ENCODE measurements around the gene UBXN7. TPM values are rescaled to one million over a fixed set of nuclear protein-coding genes. Genes with fewer than 3 reads are reported as not detected.

Gene UBXN7
- total RNA-seq, 2 donors from 2014 or later = 109 to 120 TPM

DNA sequence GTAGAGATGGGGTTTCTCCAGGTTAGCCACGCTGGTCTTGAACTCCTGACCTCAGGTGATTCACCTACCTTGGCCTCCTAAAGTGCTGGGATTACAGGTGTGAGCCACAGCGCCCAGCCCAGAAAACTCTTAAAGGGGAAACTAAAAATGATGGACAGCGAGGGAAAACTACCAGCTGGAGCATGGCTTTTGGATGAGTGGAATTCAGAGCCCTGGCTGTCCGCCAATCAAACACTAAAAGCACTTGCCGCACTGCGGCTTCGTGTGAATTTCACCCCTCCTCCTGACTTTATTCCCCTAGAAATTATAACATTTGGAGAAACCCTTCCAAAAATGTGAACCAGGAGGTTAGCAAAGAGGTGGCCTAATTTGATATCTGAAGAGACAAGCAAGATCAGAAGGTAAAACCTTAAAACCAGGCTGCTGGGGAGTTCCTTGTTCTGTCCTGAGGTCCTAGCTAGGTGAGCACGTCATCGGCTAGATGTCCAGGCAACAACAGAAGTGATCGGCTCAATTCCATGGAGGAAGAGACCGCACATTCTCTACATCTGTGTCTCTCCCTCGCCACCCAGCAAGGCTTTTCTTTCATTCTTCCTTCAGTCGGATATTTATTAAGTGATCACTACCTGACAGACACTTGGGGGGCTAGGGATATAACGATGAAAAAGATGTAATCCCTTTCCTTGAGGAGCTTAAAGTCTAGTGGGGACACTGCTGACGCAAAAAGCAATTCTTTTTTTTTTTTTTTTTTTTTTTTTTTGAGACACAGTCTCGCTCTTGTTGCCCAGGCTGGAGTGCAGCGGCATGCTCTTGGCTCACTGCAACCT is 95.7 kb downstream of the UBXN7 start:
- no peak overlapping the region for H3K9ac ChIP-seq (ENCODE audit: extremely low read depth, low read length, poor library complexity, severe bottlenecking)
- H3K4me1 ChIP-seq (ENCODE audit: control insufficient read depth, insufficient read depth, low read length) = no peaks in the 10 kb centered on the region
- H3K36me3 Mint-ChIP-seq (ENCODE audit: low read depth) = no peaks in the 10 kb centered on the region
- H3K27ac ChIP-seq (ENCODE audit: low read depth, low read length) = no peak overlapping the region
- H3K27me3 Mint-ChIP-seq (ENCODE audit: insufficient read depth) = no peaks in the 10 kb centered on the region
- no peaks in the 10 kb centered on the region for H3K27me3 ChIP-seq (ENCODE audit: control insufficient read depth, insufficient read depth, low read length, poor library complexity, severe bottlenecking)
- no peak for TF ChIP-seq CTCF (conservative IDR thresholded peaks at IDR 0.05)
- 91 to 93% methylated on average over 13 to 17 of the region's 17 CpGs for WGBS, 2 experiments (ENCODE audit: insufficient coverage in 1 of 2, insufficient read length in 1 of 2)
- H3K36me3 ChIP-seq (ENCODE audit: control insufficient read depth, insufficient read depth, low read length) = no peaks in the 10 kb centered on the region
- peak; percentile 28 for DNase-seq
- no peak overlapping the region for H3K4me3 Mint-ChIP-seq
- no peak overlapping the region for H3K27ac Mint-ChIP-seq
- no peak overlapping the region for H3K4me3 ChIP-seq (ENCODE audit: low read length)
- H3K9me3 Mint-ChIP-seq = no peaks in the 10 kb centered on the region
- H3K4me1 Mint-ChIP-seq = no peaks in the 10 kb centered on the region
- H3K9me3 ChIP-seq (ENCODE audit: control insufficient read depth, low read length) = no peaks in the 10 kb centered on the region

GRCh38 chr3:196335503-196335948 is 96.7 kb downstream of the UBXN7 start:
- H3K9ac ChIP-seq (ENCODE audit: extremely low read depth, low read length, poor library complexity, severe bottlenecking) = no peak overlapping the region
- Mint-ChIP-seq H3K27me3 (ENCODE audit: insufficient read depth) (no peaks in the 10 kb centered on the region), H3K4me1 (no peaks in the 10 kb centered on the region), H3K36me3 (ENCODE audit: low read depth) (no peaks in the 10 kb centered on the region), H3K4me3 (no peak overlapping the region), H3K27ac (no peak overlapping the region), H3K9me3 (no peaks in the 10 kb centered on the region)
- no peaks in the 10 kb centered on the region for H3K36me3 ChIP-seq (ENCODE audit: control insufficient read depth, insufficient read depth, low read length)
- 83 to 95% methylated on average over 2 to 12 of the region's 12 CpGs for WGBS, 2 experiments (ENCODE audit: insufficient coverage in 1 of 2, insufficient read length in 1 of 2)
- no peaks in the 10 kb centered on the region for H3K9me3 ChIP-seq (ENCODE audit: control insufficient read depth, low read length)
- H3K27me3 ChIP-seq (ENCODE audit: control insufficient read depth, insufficient read depth, low read length, poor library complexity, severe bottlenecking) = no peaks in the 10 kb centered on the region
- peak; percentile 37 for DNase-seq
- no peak for TF ChIP-seq CTCF (conservative IDR thresholded peaks at IDR 0.05)
- H3K4me3 ChIP-seq (ENCODE audit: low read length) = no peak overlapping the region
- no peaks in the 10 kb centered on the region for H3K4me1 ChIP-seq (ENCODE audit: control insufficient read depth, insufficient read depth, low read length)
- H3K27ac ChIP-seq (ENCODE audit: low read depth, low read length) = no peak overlapping the region

- H3K27ac Mint-ChIP-seq = no peak overlapping the region
- Histone ChIP-seq H3K9ac (ENCODE audit: extremely low read depth, low read length, poor library complexity, severe bottlenecking) (no peak overlapping the region), H3K27ac (ENCODE audit: low read depth, low read length) (no peak overlapping the region), H3K4me1 (ENCODE audit: control insufficient read depth, insufficient read depth, low read length) (no peaks in the 10 kb centered on the region), H3K4me3 (ENCODE audit: low read length) (no peak overlapping the region), H3K27me3 (ENCODE audit: control insufficient read depth, insufficient read depth, low read length, poor library complexity, severe bottlenecking) (no peaks in the 10 kb centered on the region), H3K36me3 (ENCODE audit: control insufficient read depth, insufficient read depth, low read length) (no peaks in the 10 kb centered on the region), H3K9me3 (ENCODE audit: control insufficient read depth, low read length) (no peaks in the 10 kb centered on the region)
- no peaks in the 10 kb centered on the region for H3K9me3 Mint-ChIP-seq
- peak; percentile 13 for DNase-seq
- H3K4me3 Mint-ChIP-seq = no peak overlapping the region
- 100% methylated on average over 1 of the region's 1 CpG; no CpG with 5 or more reads in 1 of the 2 experiments for WGBS, 2 experiments (ENCODE audit: insufficient coverage in 1 of 2, insufficient read length in 1 of 2)
- no peaks in the 10 kb centered on the region for H3K4me1 Mint-ChIP-seq
- H3K27me3 Mint-ChIP-seq (ENCODE audit: insufficient read depth) = no peaks in the 10 kb centered on the region
- no peak for TF ChIP-seq CTCF (conservative IDR thresholded peaks at IDR 0.05)
- no peaks in the 10 kb centered on the region for H3K36me3 Mint-ChIP-seq (ENCODE audit: low read depth)
Measured at GRCh38 chr3:196334982-196335381, 97.2 kb downstream of the UBXN7 start.
